ENCODE measurements around the gene PPM1D. TPM values are rescaled to one million over a fixed set of nuclear protein-coding genes. Genes with fewer than 3 reads are reported as not detected.
"Not testable (repeated sequence)": the region's sequence is repeated elsewhere in the genome, so short reads cannot be mapped to it uniquely, and the experiment has no call there.

Gene PPM1D
- total RNA-seq, 1 experiment from 2014 or later = 19.0 TPM

GRCh38 chr17:60614247-60614646, 14.3 kb downstream of the PPM1D start:
- H4K20me1 ChIP-seq (ENCODE audit: control insufficient read depth, insufficient read depth, insufficient read length); H2AFZ ChIP-seq (ENCODE audit: low read length); H4K91ac ChIP-seq (ENCODE audit: insufficient read length, low read depth, low read length); H3K23ac ChIP-seq (ENCODE audit: insufficient read length, low read depth, low read length); H3K27ac ChIP-seq (ENCODE audit: insufficient read length, low read depth, low read length); H3K79me1 ChIP-seq (ENCODE audit: insufficient read depth, low read depth, low read length, poor library complexity, severe bottlenecking); H3K23me2 ChIP-seq (ENCODE audit: insufficient read length, low read depth, low read length, poor library complexity, severe bottlenecking); DNase-seq; H3K9me3 Mint-ChIP-seq; H3T11ph ChIP-seq (ENCODE audit: low read length); H2BK120ac ChIP-seq (ENCODE audit: low read depth, low read length, poor library complexity, severe bottlenecking); H3K27me3 Mint-ChIP-seq (ENCODE audit: low read depth); H3K9me3 ChIP-seq (ENCODE audit: control insufficient read depth, low read depth, low read length); H3K9ac ChIP-seq (ENCODE audit: extremely low read depth, insufficient read length, low read length); H2BK20ac ChIP-seq (ENCODE audit: low read depth, low read length, poor library complexity, severe bottlenecking); H2BK12ac ChIP-seq (ENCODE audit: insufficient read length, low read depth, low read length); H2BK5ac ChIP-seq (ENCODE audit: insufficient read length, low read length); H3K4ac ChIP-seq (ENCODE audit: low read depth, low read length); H3K4me1 Mint-ChIP-seq; H3K18ac ChIP-seq (ENCODE audit: insufficient read length, low read depth, low read length); H3K56ac ChIP-seq (ENCODE audit: insufficient read length, low read depth, low read length); H3K4me1 ChIP-seq (ENCODE audit: insufficient read depth, low read length); H3K4me2 ChIP-seq (ENCODE audit: insufficient read depth, insufficient read length, low read length); H2BK15ac ChIP-seq (ENCODE audit: low read depth, low read length); H3K14ac ChIP-seq (ENCODE audit: insufficient read depth, low read length); H4K8ac ChIP-seq (replicated peaks; ENCODE audit: insufficient read length, low read depth, low read length); H4K5ac ChIP-seq (ENCODE audit: insufficient read length, low read depth, low read length); H2AK5ac ChIP-seq (ENCODE audit: insufficient read length, low read length); H3K27me3 ChIP-seq (ENCODE audit: insufficient read depth, low read length): not testable (repeated sequence)
- peaks cover 27% of the 10 kb centered on the region; the same call in 1 of the 2 replicates for H3K79me2 ChIP-seq (ENCODE audit: insufficient read depth, low read length)
- no CpG with 5 or more reads among the region's 3 CpGs for WGBS (ENCODE audit: extremely low coverage, insufficient read length, low lambda C conversion rate)
- Mint-ChIP-seq H3K4me3 (0 out of 5 replicates have a peak overlapping the region, but pooled peaks of 1 of the 2 experiments have one; percentile 17), H3K36me3 (ENCODE audit: insufficient read depth in 1 of 3, low read depth in 3 of 3) (peaks cover 7 to 14% (median 10%) of the 10 kb centered on the region in 3 experiments), H3K27ac (peak overlapping the region in 1 of 3 experiments; percentile 28; a peak in 1 of 7 replicates)
